Muscle layer of duodenum (tissue), 2 donors: ENCODE measurements around the gene MNX1.

Source experiments
- H3K27ac ChIP-seq: one replicate; pipeline ENCODE4 v1.7.0; 2013; ENCODE audit warnings: mild to moderate bottlenecking, low read length
- H3K27me3 ChIP-seq: one replicate; pipeline ENCODE4 v1.7.0; 2013; ENCODE audit warnings: low read depth, mild to moderate bottlenecking, control low read depth, low read length
- H3K36me3 ChIP-seq, 2 donors: one replicate each; pipeline ENCODE4 v1.7.0; 2013; ENCODE audit warnings: low read length in 2 of 2, control low read depth in 1 of 2, mild to moderate bottlenecking in 1 of 2; ENCODE audit not compliant: insufficient read depth in 2 of 2, control insufficient read depth in 1 of 2
- H3K4me1 ChIP-seq, 2 donors: one replicate each; pipeline ENCODE4 v1.7.0; 2013; ENCODE audit warnings: low read length in 2 of 2, mild to moderate bottlenecking in 2 of 2, control low read depth in 1 of 2, moderate library complexity in 1 of 2; ENCODE audit not compliant: insufficient read depth in 2 of 2, control insufficient read depth in 1 of 2
- H3K4me3 ChIP-seq, 2 donors: one replicate each; pipeline ENCODE4 v1.7.0; 2013; ENCODE audit warnings: low read length in 2 of 2, low read depth in 1 of 2, mild to moderate bottlenecking in 1 of 2
- H3K9me3 ChIP-seq, 2 donors: one replicate each; pipeline ENCODE4 v1.7.0; 2013; ENCODE audit warnings: low read length in 2 of 2, control low read depth in 1 of 2, mild to moderate bottlenecking in 1 of 2; ENCODE audit not compliant: control insufficient read depth in 1 of 2
- donor health status: healthy.

The MNX1 gene

GRCh38 chr7:157032128-157032527 is 21.7 kb upstream of the MNX1 start:
- H3K27me3 ChIP-seq, result peaks cover 6% of the 10 kb centered on the region
- no peak overlapping the region for H3K4me3 ChIP-seq
- no peaks in the 10 kb centered on the region for H3K36me3 ChIP-seq

GRCh38 chr7:157028199-157028903 is 17.9 kb upstream of the MNX1 start:
- H3K4me1 ChIP-seq, result no peaks in the 10 kb centered on the region
- H3K4me3 ChIP-seq, result no peak overlapping the region
- H3K27me3 ChIP-seq, result peaks cover 17% of the 10 kb centered on the region
- H3K36me3 ChIP-seq, result no peaks in the 10 kb centered on the region
- H3K27ac ChIP-seq, result no peak overlapping the region
- no peaks in the 10 kb centered on the region for H3K9me3 ChIP-seq

More at GRCh38 chr7:157032128-157032527, 21.7 kb upstream of the MNX1 start:
- Histone ChIP-seq H3K4me1 (no peaks in the 10 kb centered on the region), H3K27ac (no peak overlapping the region), H3K9me3 (peaks cover 0 to 12% of the 10 kb centered on the region in 2 donors)

DNA sequence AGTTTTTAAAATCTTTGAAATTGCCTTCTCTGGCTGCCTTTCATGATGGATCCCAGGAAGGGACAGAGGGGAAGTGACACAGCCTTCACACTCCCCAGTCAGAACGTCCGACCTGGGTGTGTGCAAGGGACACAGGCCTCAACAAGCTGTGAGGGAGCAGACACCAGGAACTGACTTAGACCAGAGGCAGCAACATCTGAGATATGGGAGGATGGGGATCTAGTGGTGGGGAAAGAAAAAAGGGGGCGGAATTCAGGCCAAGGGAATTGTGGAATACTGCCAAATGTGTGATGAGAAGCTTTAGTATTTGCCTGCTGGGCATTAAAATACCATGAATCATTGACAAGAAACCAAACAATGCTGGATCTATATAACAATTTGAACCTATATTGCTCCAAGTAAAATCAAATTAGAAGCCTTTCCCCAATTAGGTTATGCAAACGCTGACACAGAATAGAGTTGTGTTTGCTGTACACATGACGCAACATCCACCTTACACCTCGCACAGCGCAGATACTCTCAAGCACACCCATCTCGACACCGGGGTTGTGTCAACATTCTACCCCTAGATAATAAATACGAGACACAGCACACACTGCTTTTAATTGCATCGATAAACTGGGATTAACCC is 17.2 kb upstream of the MNX1 start:
- no peak overlapping the region for H3K27ac ChIP-seq
- H3K27me3 ChIP-seq, result peaks cover 23% of the 10 kb centered on the region
- no peaks in the 10 kb centered on the region for H3K4me1 ChIP-seq
- H3K4me3 ChIP-seq, result no peak overlapping the region
- H3K36me3 ChIP-seq, result no peaks in the 10 kb centered on the region
- no peaks in the 10 kb centered on the region for H3K9me3 ChIP-seq

- Histone ChIP-seq H3K27me3 (peaks cover 49% of the 10 kb centered on the region), H3K4me3 (no peak overlapping the region), H3K9me3 (no peaks in the 10 kb centered on the region), H3K4me1 (peaks cover 0 to 22% of the 10 kb centered on the region in 2 donors), H3K27ac (no peak overlapping the region), H3K36me3 (no peaks in the 10 kb centered on the region)
Measured at GRCh38 chr7:157024716-157025115, 14.3 kb upstream of the MNX1 start.

- Histone ChIP-seq H3K4me1 (peaks cover 0 to 31% of the 10 kb centered on the region in 2 donors), H3K4me3 (no peak overlapping the region), H3K27me3 (peaks cover 60% of the 10 kb centered on the region), H3K27ac (no peak overlapping the region), H3K36me3 (no peaks in the 10 kb centered on the region), H3K9me3 (no peaks in the 10 kb centered on the region)
Measured at GRCh38 chr7:157023589-157023905, 13.1 kb upstream of the MNX1 start.

GRCh38 chr7:157022681-157023588 is 12.5 kb upstream of the MNX1 start:
- H3K4me1 ChIP-seq, result peaks cover 0 to 37% of the 10 kb centered on the region in 2 donors
- H3K4me3 ChIP-seq, result no peak overlapping the region
- no peaks in the 10 kb centered on the region for H3K36me3 ChIP-seq
- H3K27ac ChIP-seq, result no peak overlapping the region
- H3K9me3 ChIP-seq, result no peaks in the 10 kb centered on the region
- peaks cover 65% of the 10 kb centered on the region for H3K27me3 ChIP-seq

DNA sequence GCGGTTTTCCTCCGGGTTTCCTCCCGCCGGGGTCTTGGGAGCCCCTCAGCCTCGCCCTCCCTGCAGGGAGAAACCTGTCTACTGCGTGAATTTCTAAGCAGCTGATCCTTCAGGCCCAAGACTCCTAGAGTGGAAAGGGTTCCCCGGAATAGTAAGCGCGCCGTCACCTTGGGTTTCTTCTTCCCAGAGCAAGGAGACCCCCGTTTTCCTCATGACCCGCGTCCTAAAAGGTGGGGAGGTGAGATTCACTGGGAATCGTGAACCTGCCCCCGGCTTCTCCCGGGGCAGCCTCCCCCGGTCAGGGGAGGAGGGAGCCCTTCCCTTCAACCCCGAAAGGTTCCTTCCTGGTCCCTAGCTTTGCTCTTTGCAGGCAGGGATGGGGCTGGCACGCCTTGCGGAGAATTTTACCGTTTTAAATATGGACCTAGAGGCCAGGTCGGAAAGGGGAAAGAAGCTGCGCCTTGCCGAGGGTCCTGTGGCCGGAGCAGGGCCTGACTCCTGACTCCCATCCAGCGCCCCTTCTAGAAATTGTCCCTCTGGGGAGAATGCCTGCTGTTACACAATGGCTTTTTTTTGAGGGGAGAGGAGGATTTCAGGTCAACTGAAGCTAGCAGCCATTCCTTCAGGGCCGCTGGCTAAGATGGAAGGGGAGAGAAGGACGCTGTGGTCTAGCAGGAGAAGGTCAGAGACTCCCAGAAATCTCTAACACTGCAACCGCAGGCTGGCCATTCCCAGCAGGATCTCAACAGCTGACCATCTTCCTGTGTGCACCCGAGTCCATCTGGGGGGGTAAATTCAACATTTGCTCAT is 11.6 kb upstream of the MNX1 start:
- Histone ChIP-seq H3K9me3 (no peaks in the 10 kb centered on the region), H3K4me1 (peaks cover 0 to 39% of the 10 kb centered on the region in 2 donors), H3K27me3 (peaks cover 70% of the 10 kb centered on the region), H3K27ac (no peak overlapping the region), H3K4me3 (no peak overlapping the region), H3K36me3 (no peaks in the 10 kb centered on the region)

GRCh38 chr7:157021071-157021870 is 10.8 kb upstream of the MNX1 start:
- H3K4me3 ChIP-seq, result peak overlapping the region in 1 of 2 donors; percentile 32
- peaks cover 77% of the 10 kb centered on the region for H3K27me3 ChIP-seq
- no peaks in the 10 kb centered on the region for H3K36me3 ChIP-seq
- H3K9me3 ChIP-seq, result no peaks in the 10 kb centered on the region
- H3K4me1 ChIP-seq, result peaks cover 0 to 39% of the 10 kb centered on the region in 2 donors
- H3K27ac ChIP-seq, result no peak overlapping the region

DNA sequence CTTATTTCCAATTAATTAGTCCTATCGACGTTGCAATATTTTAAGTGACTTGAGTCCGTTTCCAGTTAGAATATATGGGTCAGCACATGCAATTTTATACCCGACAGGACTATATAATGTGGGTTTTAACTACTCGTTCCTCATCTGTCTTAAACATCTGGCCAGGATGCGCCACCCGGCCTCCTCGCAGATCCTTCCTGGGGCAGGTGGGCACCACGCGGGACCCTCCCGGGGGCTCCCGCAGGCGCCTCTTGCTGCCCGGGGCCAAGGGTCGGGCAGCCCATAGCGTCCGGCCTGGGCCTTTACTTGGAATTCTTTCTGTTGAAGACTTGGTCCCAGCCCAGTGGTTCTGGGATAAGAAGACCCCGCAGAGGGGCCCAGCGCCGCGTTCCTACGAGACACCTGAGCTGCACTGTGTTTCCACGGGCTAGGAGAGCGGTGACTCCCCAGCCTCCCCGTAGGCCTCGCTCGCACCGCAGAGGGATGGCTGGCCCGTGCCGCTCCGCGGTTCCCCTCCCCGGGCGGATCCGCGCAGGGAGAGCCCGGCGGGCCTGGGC is 10.1 kb upstream of the MNX1 start:
- peak overlapping the region in 1 of 2 donors; percentile 32 for H3K4me3 ChIP-seq

More for the DNA sequence above, 10.1 kb upstream of the MNX1 start:
- no peaks in the 10 kb centered on the region for H3K36me3 ChIP-seq
- H3K4me1 ChIP-seq, result peaks cover 0 to 39% of the 10 kb centered on the region in 2 donors
- no peak overlapping the region for H3K27ac ChIP-seq
- H3K27me3 ChIP-seq, result peaks cover 84% of the 10 kb centered on the region
- no peaks in the 10 kb centered on the region for H3K9me3 ChIP-seq
